ENCODE data around the gene ZMYM5.

DNA sequence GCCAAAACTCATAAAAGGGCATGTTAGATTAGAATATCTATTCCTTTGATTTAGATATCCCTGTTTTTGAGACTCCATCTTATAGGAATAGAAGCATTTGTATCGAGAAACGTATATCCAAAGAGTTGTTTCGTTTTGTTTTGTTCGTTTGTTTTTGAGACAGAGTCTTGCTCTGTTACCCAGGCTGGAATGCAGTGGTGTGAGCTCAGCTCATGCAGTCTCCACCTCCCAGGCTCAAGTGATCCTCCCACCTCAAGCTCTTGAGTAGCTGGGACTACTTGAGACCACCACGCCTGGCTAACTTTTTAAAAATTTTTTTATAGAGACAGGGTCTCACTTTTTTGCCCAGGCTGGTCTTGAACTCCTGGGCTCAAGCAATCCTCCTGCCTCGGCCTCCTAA is 26.6 kb upstream of the ZMYM5 start:
- TF ChIP-seq POLR2AphosphoS5 (IDR thresholded peaks at IDR 0.05; ENCODE audit: low read depth, low read length) (no peak), POLR2A (IDR thresholded peaks at IDR 0.05; ENCODE audit: low read depth, low read length) (no peak), TAF1 (IDR thresholded peaks at IDR 0.05; ENCODE audit: borderline replicate concordance, low read depth, low read length) (no peak)
